HG03159 (cell line): ENCODE results near the gene ZFHX2.

Source experiments
- ATAC-seq: cut with Tn5 transposase; IDR thresholded peaks from one replicate; pipeline ENCODE4 v1.9.1; 2021; ENCODE audit warnings: mild to moderate bottlenecking, moderate library complexity; ENCODE audit not compliant: unreplicated experiment

ZFHX2 gene

GRCh38 chr14:23561873-23562821 is 10.6 kb upstream of the ZFHX2 start:
- ATAC-seq = no peak

- no peak for ATAC-seq
These were observed 9.7 kb upstream of the ZFHX2 start for GRCh38 chr14:23561259-23561658.

GRCh38 chr14:23559926-23560520 is 8.5 kb upstream of the ZFHX2 start:
- ATAC-seq = no peak

DNA sequence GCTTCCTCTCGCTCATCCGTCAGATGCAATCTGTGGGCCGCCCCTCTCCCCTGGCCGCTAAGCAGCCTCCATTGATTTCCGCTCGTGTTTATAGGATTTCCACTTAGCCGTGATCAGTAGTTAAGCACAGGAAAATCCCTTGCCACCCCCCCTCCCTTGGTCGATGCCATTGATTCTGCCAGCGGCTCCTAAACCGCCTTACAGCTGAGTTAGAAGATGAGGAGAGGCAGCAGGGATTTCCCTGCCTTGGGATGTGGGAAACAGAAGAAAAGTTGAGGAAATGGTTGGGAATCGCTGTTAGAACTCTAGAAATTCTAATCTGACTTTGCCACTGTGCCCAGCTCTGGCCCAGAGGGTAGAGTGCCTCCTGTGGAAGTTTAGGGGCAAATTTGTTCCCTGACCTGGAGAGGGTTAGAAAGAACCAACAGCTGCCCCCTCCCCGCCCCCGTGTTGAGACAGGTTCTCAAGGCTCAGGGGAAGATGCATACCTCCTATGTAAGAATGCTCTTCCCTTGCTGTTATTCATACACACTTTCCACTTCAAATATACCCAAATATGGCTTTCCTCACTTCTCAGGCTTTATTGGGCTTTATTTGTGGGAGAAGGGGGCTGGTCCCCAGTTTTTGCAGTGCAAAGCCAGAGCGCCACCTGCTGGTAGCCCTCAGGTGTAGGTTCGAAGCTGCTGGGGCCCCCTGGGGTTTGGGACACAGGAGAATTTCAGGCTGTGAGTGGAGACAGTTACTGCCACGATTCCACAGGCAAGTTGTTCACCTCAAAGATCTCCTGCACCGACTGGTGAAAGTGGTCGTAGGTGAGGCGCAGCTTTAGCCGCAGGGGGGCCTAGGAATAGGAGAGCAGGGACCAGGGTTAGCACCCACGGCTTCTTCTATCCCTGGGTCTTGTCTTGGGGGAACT is 7.7 kb upstream of the ZFHX2 start:
- ATAC-seq = no peak

- no peak for ATAC-seq
These were observed 6.9 kb upstream of the ZFHX2 start for GRCh38 chr14:23558346-23559009.

DNA sequence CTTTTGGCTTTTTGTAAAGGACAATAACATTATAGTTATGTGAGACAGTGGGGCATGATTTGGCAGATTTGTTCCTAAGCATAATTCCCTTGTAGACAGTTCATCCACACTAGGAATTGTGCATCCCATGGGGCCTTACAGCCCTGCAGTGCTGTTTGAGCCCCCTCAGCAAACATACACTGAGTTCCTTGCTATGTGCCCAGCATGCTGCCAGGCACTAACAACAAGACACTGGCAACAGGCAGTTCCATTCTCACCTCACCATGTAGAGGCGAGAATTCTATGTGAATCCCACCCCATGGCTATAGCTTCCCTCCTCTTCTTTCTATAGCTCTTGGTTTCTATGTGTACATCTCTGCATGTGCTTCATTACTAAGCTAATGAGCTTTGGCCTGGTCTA is 6.4 kb upstream of the ZFHX2 start:
- ATAC-seq = no peak

DNA sequence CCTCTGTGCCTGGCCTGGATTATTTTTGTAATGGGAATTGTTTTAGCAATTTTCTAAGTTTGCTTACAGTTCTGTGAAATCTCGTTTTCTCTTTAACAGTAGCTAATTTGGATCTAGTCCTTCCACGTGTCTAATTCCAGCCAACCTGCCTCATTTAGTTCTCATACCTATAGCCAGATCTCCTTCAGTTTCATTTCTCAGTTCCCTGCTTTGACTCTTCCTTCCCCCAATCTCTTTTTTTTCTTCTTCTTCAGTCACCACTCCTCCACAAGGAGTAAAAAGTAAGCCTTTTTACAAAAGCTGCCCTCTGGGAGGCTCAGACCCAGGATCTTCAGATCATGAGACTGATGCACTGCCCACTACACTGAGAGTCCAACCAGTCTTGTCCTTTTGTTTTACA is 6.0 kb upstream of the ZFHX2 start:
- no peak for ATAC-seq

DNA sequence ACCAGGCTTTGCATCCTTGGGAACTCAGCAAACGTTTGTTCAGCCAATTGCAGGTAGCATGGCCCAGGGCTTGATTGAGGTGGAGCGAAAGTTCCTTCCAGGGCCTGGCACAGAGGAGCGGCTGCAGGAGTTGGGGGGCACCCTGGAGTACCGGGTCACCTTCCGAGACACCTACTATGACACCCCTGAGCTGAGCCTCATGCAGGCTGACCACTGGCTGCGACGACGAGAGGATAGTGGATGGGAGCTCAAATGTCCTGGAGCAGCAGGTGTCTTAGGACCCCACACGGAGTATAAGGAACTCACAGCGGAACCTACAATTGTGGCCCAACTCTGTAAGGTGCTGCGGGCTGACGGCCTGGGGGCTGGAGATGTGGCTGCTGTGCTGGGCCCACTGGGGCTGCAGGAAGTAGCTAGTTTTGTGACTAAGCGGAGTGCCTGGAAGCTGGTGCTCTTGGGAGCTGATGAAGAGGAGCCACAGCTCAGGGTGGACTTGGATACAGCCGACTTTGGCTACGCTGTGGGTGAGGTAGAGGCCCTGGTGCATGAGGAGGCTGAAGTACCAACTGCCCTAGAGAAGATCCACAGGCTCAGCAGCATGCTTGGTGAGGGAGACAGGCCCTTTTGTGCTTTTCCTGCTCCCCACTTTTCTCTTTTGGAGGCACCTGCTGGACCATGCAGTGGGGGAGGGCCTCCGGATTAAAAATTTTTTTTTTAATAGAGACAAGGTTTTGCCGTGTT is 5.3 kb upstream of the ZFHX2 start:
- no peak for ATAC-seq

DNA sequence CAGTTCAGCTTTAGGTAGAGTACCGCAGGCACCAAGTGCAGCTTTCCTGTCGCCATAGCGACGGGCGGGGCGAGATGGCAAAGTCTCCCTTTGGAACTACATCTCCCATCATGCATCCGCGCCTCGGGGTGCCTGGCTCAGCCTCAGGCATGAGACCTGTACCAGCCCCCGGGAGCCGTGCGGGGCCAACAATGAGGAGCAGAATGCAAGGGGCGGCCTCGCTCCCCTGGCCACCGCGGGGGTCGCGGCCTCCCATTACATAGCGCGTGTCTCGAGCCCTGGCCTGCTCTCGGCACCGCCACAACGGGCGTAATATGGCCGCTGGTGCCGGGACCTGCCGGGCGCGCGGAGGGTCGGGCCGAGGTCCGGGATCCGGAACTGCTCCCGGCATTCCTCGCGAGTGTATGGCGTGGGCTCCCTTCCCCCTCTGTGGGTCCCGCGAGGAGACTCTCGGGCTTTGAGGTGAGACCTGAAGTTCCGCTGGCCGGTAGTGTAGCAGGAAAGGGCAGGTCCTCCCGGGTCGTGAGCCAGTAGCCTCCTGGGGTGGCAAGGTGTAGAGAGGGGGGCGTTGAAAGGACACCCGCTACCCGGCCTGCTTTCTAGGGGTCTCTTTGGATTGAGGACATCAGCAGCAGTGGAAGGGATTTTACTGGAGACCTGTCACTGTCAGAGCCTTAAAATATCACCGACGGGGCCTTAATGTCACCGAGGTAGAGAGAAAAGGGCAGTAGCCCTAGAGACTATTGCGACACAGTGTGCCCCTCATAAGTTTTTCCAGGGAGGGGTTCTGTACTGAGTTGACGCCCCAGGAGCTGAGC is 4.5 kb upstream of the ZFHX2 start, which contains the start of gene THTPA:
TSS of gene THTPA (plus strand) at position 390 of the 818 bp plus-strand sequence. CDS start 487 bp downstream, outside the sequence.
- ATAC-seq = peak; percentile 77

- peak; percentile 2 for ATAC-seq
These were observed 3.9 kb upstream of the ZFHX2 start for GRCh38 chr14:23555533-23555881.

DNA sequence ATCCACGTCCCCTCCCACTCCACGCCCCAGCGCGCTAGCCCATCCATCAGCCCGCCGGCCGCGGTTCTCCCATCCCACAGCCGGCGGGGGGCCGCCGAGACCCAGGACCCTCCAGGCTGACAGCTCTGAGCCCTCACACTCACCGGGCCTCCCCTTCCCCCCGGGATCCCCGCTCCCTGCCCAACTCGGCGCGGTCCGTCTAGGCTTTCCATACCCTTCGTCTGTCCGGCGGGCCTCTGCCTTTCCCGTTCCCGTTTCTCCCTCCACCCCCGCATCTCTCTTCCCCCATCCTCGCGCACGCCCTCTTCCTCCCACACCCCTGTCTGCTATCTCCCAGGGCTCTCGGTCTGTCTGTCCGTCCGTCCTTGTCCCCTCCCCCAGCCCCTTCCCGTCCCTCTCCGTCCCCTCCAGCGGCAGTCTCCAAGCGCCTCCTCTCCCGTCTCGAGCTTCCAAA is 726 bp downstream of the ZFHX2 start:
- no peak for ATAC-seq

DNA sequence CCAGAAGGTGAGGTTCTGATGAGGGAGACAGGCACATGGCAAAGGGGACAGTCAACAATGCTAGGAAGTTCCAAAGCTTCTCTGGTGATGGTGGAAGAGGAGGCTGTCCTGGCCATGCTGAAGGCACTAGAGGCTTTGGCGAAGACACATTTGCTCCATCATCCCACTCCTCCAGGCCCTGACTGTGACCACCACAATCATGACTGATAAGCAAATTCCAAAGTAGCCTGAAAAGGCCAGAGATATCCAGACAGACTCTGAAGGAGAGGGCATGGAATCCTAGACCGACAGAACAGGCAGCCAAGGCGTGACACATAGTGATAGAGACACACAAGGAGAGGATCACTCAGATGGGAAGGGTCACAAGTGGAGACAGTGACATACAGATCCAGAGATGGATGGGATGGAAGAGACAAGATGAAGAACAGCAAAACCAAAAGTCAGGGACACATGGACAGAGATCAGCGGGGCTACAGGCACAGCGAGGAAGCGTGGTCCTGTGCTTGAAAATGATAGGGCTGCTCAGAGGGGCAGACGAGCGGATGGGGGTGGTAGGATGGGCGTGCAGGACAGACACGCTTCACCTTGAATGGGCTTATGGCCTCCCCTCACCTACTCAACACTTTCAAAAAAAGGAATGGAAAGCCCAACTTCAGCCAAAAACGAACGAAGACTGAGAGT is 1.3 kb downstream of the ZFHX2 start:
- no peak for ATAC-seq

DNA sequence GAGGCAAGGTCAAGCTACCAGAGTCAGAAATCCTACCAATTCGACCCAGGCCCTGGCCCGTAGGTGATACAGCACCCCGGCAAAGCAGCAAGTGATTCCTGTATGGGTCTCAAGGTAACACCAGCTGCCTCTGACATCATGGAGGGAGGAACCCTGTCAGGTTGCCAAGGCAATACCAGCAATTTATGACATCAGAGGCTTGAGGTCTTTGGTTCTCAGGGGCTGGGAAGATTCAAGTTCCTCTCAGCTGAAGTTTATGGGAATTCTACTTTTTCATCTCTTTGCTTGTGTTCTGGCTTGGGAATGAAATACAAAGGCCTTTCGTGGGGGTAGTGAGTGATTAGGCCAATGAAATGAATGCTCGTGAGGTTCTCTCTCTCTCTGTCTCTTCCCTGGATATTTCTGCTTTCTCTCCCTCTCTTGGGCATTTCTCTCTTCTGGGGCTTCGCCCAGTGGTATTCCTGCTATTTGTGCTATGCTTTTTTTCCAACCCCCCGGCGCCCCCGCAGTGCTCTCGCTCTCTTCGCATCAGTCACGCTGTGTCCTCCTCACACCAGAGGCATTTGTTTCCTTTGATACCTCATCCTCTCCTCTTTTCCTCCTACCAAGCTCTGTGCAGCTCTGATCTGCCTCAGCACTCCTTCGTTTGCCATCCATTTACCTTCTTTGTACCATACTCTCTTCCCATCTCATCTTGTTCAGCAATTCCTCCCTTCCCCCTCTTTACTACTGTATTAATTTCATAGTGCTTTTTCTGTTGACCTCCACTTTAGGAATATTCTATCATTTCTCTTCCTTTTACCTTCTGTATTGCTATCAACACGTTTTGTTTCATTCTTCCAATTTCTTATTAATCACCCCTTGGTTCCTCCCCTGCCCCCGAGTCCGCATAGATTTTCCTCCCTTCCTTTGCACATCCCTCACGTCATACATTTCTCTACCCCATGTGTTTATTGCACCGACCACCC is 2.9 kb downstream of the ZFHX2 start:
- ATAC-seq = no peak

DNA sequence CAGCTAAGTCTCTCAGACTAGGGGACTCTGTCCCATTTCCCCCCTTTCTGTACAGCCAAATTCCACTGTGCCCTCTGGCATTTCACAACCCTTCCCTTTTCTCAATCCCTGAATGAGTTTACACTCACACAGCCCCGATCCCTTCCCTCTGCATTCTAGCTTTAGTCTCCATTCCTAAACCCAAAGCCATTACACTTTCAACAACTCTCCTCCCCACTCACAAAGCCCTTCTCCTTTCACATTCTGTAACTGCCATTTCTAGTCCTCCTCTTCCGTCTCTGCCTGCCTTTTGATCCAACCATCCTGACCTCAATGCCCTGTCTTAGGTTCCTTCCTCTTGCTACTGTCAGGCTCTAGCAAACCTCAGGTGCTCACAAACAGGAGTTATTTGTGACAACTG is 3.6 kb downstream of the ZFHX2 start:
- no peak for ATAC-seq

DNA sequence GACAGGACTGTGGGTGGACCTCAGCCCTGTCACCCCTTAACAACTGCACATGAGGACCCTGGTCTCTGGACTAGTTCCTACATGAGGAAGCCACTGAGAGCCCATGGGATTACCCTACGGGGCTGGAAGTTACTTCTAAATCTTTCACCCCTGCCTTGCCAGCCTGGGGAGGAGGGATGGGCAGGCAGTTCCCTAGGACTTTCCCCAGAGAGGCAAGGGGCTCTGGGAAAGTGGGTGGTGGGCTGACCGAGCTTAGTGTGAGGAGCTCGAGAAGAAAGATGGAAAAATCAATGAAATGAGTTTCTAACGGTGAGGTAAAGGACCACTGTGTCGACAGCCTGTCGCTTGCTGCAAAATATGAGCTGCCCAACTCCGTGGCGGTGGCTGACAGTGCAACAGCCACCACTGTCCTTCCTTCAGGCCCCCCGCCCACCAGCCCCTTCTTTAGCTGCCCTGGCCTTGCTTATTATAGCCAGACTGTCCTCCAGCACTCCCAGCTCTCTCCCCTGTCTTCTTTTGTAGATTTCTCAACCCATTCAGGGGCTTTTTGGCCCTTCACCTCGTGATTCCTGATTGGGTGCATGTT is 5.0 kb downstream of the ZFHX2 start:
- no peak for ATAC-seq

GRCh38 chr14:23545740-23546365 is 5.7 kb downstream of the ZFHX2 start:
- no peak for ATAC-seq
